HL-60 (cell line): Measurements from ENCODE around the gene NRCAM.

Source experiments
- CTCF ChIP-seq: IDR thresholded peaks from one replicate; pipeline ENCODE4 v1.5.1; 2011; ENCODE audit warnings: low read length, control low read depth, inconsistent platforms; ENCODE audit not compliant: insufficient read depth
- GABPA ChIP-seq: IDR thresholded peaks from 2 replicates; pipeline ENCODE4 v1.6.1; 2012; ENCODE audit warnings: low read depth
- POLR2AphosphoS5 ChIP-seq: IDR thresholded peaks from 2 replicates; pipeline ENCODE4 v1.6.1; 2012; ENCODE audit warnings: low read depth
- REST ChIP-seq: IDR thresholded peaks from 2 replicates; pipeline ENCODE4 v1.6.1; 2012; ENCODE audit warnings: low read depth; ENCODE audit not compliant: insufficient replicate concordance
- SPI1 ChIP-seq: IDR thresholded peaks from 2 replicates; pipeline ENCODE4 v1.6.1; 2012; ENCODE audit warnings: low read depth, mild to moderate bottlenecking, borderline replicate concordance

DNA sequence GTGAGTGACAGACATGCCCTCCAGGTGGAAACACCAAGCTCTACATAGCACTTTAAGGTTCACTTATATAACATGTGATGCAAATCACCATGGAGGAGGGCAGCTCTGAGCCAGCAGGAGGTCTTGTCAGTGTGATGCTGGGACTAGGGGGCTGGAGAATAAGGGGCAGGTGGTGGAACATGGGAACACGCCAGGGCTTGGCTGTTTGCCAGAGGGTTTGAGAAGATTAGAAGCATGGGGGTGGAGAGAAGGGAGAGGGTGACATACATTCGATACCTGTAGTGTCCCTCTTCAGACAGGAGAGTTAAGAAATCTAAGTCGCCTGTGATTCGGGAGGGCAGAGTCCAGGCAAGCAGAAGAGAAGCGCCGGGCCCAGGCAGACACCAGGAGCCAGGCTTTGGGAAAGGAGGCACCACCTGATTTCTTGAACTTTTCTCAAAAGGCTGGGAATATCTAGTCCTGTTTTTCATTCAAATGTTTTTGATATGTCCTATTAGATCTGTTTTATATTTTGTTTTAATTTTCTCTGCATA, 309.1 kb downstream of the NRCAM start:
- TF ChIP-seq POLR2AphosphoS5: no peak
- no peak for TF ChIP-seq CTCF
- TF ChIP-seq REST: no peak
- no peak for TF ChIP-seq SPI1
- no peak for TF ChIP-seq GABPA
